Ishikawa (cell line): ENCODE measurements around the gene C6orf47.

Experiments used
- CREB1 ChIP-seq: IDR thresholded peaks from 2 replicates; pipeline ENCODE4 v1.6.1; 2012; ENCODE audit warnings: low read depth
- EP300 ChIP-seq: IDR thresholded peaks from 2 replicates; pipeline ENCODE4 v1.6.1; 2012; ENCODE audit warnings: borderline replicate concordance
- MAX ChIP-seq: IDR thresholded peaks from 2 replicates; pipeline ENCODE4 v1.6.1; 2012
- RAD21 ChIP-seq: IDR thresholded peaks from 2 replicates; pipeline ENCODE4 v1.6.1; 2012; ENCODE audit warnings: low read depth
- USF1 ChIP-seq: IDR thresholded peaks from 2 replicates; pipeline ENCODE4 v1.6.1; 2012
- ZBTB7A ChIP-seq: IDR thresholded peaks from 2 replicates; pipeline ENCODE4 v1.6.1; 2012; ENCODE audit warnings: low read depth

DNA sequence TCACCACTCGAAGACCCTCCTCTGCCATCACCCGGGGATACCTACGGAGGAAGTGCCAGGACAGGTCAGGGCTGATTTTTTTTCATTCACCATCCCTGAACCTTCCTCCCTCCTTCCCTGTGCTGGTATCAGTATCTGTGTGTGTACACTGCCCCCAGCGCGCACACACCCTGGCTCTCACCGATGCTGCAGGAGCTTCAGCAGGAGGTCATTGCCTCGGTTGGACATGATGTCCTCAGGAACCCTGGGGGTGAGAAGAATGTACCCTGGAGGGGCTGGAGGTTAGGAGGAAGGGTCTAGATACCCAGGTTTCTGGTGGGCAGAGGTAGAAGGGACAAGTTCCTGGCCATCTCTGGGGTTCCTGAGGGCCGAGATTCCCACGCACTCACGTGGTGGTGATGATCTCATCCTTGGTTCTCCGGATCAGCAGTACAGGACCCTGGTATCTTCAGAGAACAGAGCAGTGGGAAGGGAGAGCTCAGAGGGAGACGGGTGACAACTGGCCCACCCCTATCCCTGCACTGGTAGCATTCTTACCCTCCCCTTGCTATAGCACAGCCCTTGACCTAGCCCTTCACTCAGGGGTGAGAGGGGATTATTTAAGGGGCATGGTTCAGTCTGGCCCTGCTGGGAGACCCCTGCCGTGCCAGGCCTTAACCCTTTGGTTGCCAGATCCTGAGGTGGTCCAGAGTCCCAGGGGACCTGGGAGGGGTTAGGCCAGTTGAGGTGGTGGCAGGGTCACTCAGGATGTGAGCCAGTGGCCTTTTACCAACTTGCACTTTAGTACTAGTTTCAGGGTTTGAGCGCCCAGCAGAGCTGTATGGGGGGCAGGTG, 27.5 kb upstream of the C6orf47 start:
- TF ChIP-seq ZBTB7A, result no peak
- TF ChIP-seq MAX, result no peak
- no peak for TF ChIP-seq USF1
- no peak for TF ChIP-seq EP300
- no peak for TF ChIP-seq CREB1
- no peak for TF ChIP-seq RAD21
